Measurements from ENCODE around the gene WBP1L.
"Not testable (repeated sequence)": the region's sequence is repeated elsewhere in the genome, so short reads cannot be mapped to it uniquely, and the experiment has no call there.

Gene WBP1L

DNA sequence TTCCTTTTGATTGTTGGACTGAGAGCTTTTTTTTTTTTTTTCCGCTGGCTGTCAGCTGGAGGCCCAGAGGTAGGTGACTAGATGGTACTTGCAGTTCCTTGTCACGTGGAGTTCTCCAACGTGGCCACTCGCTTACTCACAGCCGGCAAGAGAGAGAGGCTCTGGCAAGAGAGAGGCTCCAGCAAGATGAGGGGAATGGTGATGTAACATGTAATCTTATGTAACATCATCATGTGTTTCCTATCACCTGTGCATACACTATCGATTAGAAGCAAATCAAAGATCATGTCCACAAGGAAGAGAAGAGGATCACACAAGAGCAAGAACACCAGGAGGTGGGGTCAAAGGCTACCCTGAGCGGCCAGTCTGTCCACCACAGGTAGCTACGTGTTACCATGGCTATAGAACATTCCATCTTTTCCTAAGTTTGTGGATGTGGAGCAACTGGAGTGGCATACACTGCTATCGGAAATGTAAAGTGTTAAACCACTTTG is 106.3 kb downstream of the WBP1L start:
- DNase-seq: no peak

DNA sequence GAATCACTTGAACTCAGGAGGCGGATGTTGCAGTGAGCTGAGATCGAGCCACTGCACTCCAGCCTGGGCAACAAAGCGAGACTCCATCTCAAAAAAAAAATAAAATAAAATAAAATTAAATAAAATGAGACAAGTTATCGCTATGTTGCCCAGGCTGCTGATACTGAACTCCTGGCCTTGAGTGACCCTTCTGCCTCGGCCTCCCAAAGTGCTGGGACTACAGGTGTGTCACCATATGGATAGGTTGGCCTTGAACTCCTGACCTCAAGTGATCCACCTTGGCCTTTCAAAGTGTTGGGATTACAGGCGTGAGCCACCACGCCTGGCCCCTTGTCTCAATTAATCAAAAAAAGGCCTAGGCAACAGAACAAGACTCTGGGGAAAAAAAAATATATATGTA is 109.5 kb downstream of the WBP1L start:
- not testable (repeated sequence) for DNase-seq

DNA sequence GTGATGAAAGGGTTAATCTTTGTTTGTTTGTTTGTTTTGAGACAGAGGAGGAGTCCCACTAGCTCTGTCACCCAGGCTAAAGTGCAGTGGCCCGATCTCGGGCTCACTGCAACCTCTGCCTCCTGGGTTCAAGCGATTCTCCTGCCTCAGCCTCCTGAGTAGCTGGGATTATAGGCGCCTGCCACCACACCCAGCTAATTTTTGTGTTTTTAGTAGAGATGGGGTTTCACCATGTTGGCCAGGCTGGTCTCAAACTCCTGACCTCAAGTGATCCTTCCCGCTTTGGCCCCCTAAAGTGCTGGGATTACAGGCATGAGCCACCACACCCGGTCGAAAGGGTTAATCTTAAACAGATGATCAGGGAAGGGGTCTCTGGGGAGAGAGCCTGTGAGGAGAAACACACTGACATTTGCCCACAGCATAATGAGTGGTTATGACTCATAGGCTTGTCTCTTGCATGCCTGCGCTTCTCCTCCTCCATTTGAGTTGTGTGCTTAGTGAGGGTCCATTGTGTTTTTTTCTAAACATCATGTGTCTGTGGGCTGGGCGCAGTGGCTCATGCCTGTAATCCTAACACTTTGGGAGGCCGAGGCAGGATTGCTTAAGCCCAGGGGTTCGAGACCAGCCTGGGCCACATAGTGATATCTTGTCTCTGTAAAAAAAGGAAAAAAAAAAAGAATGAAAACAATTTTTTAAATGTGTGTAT is 112.1 kb downstream of the WBP1L start:
- not testable (repeated sequence) for DNase-seq

DNA sequence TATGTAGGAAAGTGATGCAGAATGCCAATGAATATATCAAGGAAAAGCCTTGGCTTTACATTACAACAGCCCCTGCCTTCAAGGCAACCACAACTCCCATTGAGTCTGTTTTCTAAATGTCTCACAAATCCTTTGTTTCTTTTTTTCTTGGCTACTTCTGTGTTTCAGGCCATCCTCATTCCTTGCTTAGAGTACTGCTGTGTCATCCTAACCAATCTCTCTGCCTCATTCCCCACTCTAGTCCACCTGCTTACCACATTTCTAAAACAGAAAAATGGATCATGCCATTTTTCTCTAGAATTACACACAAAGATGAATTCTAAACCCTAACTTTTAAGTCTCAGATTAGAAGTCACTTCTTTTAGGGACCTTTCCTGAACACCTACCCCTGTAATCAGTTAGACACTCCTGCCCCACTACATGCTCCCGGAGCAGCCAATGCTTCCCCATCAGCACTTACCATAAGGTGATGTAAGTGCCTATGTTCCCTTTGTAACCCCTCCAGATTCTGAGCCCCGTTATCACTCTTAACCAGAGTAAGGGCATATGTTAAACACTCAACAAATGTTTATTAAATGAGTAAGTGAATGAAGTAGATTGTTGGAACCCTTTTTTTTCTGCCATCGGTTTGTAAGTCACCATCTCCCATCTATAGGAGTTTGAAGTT is 113.1 kb downstream of the WBP1L start:
- DNase-seq: no peak

DNA sequence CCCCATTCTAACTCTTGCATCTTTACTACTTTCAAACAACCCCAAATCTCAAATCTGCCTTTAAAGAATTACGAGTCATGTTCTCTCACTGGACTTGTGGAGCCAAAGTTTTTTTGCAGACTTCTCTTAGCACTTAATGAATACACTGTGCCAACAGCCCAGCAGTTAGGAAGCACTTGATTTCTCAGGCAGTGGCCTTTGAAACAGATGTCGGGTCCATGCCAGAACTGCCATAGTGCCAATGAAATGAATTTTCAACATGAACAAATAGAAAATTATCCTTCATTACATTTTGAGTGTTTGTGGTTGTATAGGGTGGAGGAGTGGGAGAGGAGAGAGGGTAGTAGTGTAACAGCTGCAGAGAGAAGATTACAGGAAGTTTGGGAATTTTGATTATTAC is 116.2 kb downstream of the WBP1L start:
- no peak for DNase-seq

DNA sequence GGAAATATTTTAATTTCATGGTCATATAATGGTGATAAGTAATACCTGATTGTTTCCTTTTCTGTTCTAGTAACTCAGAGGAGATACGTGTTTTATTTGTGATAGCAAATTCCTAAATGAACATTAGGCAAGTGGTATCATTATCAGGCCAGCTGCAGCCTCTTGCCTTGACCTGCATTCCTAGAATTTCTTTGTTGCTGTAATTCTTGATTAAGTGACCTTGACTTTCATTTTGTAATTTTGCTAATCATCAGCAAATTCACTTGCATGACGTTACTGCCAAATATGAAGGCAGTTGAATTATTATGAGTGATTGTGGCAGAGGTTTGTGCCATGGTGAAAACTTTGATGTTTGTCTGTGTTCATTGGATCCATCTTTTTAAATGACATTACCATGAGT is 119.9 kb downstream of the WBP1L start:
- no peak for DNase-seq

DNA sequence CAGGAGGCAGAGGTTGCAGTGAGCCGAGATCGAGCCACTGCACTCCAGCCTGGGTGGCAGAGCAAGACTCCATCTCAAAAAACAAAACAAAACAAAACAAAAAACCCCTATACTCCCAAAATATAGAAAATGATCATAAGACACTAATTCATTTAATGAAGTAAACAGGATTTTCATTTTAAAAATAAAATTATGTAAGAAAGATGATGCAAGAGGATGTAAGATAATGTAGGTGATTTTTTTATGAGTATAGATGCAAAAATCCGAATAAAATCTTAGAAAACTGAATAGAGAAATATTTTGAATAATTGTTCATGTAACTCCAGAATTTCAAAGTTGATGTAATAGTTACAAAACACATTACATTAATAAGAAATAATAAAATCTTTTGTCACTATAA is 121.9 kb downstream of the WBP1L start:
- no peak for DNase-seq

Measured in Kasumi-1 (cell line).